Ectodermal cell (in vitro differentiated cells): ENCODE data around the gene ZRANB2.

Source experiments
- H3K27ac ChIP-seq: 2 replicates; pipeline ENCODE4 v1.7.0; 2013; ENCODE audit warnings: mild to moderate bottlenecking, low read depth, low read length; ENCODE audit not compliant: insufficient read depth, poor library complexity, severe bottlenecking
- H3K27me3 ChIP-seq: 2 replicates; pipeline ENCODE4 v1.7.0; 2013; ENCODE audit warnings: mild to moderate bottlenecking, low read length; ENCODE audit not compliant: insufficient read depth, control insufficient read depth, poor library complexity, severe bottlenecking
- H3K36me3 ChIP-seq: one replicate; pipeline ENCODE4 v1.7.0; 2013; ENCODE audit warnings: low read length; ENCODE audit not compliant: control insufficient read depth, insufficient read depth
- H3K4me1 ChIP-seq: one replicate; pipeline ENCODE4 v1.7.0; 2013; ENCODE audit warnings: low read length; ENCODE audit not compliant: control insufficient read depth, insufficient read depth
- H3K4me3 ChIP-seq: 2 replicates; pipeline ENCODE4 v1.7.0; 2013; ENCODE audit warnings: low read depth, low read length, control low read depth; ENCODE audit not compliant: insufficient read depth
- H3K9me3 ChIP-seq: 2 replicates; pipeline ENCODE4 v1.7.0; 2013; ENCODE audit warnings: mild to moderate bottlenecking, low read length, moderate library complexity; ENCODE audit not compliant: control insufficient read depth
- WGBS, 2 experiments: methylation state at CpG; one replicate each; pipeline ENCODE4 v1.1.7; 2013; ENCODE audit warnings: missing lambda C conversion rate in 2 of 2; 5-methylcytosine and 5-hydroxymethylcytosine counted together

Gene ZRANB2

DNA sequence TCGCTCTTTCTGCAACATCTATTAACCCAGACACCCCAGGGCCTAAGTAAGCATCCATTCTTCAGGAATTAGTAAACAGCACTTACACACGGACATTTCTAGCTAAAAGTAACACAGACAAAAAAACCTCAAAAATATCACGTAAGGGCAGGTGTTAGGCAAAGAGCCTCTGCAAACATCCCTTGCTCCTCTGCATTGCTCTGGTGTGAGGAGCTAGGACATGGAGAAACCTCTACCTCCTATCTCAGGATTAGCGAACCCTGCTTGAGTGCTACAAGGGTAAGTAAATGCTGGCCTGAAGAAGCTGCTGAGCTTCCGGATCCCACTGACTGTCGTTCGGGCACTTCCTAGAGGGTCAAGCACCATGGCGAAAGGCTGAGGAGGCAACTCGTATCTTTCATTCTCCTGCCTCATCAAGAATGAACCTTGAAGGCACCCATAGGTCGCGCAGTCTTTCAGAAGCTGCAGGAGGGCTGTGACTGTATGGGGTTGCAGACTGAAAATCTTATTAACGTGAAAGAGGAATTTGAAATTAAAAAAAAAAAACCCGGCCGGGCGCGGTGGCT, 35.3 kb downstream of the ZRANB2 start:
- no peaks in the 10 kb centered on the region for H3K9me3 ChIP-seq
- H3K4me3 ChIP-seq, result no peak overlapping the region
- 89 to 92% methylated on average over 16 of the region's 16 CpGs for WGBS, 2 experiments
- no peaks in the 10 kb centered on the region for H3K36me3 ChIP-seq
- H3K27me3 ChIP-seq, result peaks cover 38% of the 10 kb centered on the region
- H3K4me1 ChIP-seq, result no peaks in the 10 kb centered on the region
- no peak overlapping the region for H3K27ac ChIP-seq

DNA sequence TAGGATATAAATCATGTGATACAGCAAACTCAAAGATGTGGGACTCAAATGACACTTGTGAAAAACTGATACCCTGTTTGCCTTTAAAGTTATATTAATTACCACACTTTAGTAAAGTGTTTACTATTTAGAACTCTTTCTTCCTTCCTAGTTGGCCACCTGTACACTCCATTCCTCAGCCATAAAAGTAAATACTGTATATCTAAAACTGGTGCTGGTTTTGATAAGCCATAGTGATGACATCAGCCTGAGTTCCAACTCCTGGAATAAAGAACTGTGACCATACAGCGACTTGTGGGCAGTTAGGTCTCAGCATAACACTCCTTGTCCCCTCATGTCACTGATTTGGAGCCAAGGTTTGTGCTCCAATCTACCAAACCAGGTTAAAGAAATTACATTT, 36.0 kb downstream of the ZRANB2 start:
- Histone ChIP-seq H3K4me3 (no peak overlapping the region), H3K36me3 (no peaks in the 10 kb centered on the region), H3K27ac (no peak overlapping the region), H3K9me3 (no peaks in the 10 kb centered on the region), H3K27me3 (peaks cover 38% of the 10 kb centered on the region), H3K4me1 (no peaks in the 10 kb centered on the region)
- WGBS, 2 experiments, result 88 to 96% methylated on average over 1 of the region's 1 CpG

DNA sequence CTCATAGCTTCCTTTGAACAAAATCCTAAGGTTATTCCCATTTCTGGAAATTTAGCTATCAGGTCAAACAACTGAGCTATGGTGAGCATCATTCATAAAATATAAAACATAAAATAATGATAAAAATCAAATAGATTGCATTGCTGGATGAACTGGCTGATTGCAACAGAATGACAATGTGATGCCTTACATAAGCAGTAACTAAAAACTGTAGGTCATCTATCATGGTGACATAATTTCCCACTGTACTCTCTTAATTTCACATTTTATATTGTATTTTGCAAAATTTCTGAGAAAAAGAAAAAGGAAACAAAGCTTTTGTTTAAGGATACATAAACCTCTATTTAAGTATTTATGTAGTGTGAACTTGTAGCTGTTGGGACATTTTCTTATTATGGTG, 37.8 kb downstream of the ZRANB2 start:
- no peaks in the 10 kb centered on the region for H3K4me1 ChIP-seq
- H3K27ac ChIP-seq, result no peak overlapping the region
- H3K27me3 ChIP-seq, result peaks cover 24% of the 10 kb centered on the region
- no peak overlapping the region for H3K4me3 ChIP-seq
- no peaks in the 10 kb centered on the region for H3K9me3 ChIP-seq
- no peaks in the 10 kb centered on the region for H3K36me3 ChIP-seq

DNA sequence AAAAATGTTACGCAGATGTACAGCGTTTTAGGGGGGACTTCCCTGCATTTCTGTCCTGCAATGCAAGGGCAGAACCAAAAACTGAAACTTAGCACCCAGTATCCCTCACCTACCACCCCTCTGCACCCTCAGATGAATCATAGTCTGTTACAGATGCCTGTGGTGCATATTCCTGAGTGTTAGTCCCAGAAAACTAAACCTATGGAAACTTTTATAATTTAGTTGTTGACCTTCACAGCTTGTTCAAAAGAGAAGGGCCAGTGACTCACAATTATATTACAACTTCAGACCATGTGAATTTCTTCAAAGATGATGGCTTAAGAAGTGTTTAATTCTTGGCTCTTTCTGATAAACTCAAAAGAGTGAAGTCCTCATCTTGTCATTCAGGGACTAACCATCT, 39.0 kb downstream of the ZRANB2 start:
- Histone ChIP-seq H3K27ac (no peak overlapping the region), H3K4me3 (no peak overlapping the region), H3K36me3 (no peaks in the 10 kb centered on the region), H3K4me1 (no peaks in the 10 kb centered on the region), H3K27me3 (peaks cover 11% of the 10 kb centered on the region), H3K9me3 (no peaks in the 10 kb centered on the region)
- 82 to 90% methylated on average over 2 of the region's 2 CpGs for WGBS, 2 experiments

DNA sequence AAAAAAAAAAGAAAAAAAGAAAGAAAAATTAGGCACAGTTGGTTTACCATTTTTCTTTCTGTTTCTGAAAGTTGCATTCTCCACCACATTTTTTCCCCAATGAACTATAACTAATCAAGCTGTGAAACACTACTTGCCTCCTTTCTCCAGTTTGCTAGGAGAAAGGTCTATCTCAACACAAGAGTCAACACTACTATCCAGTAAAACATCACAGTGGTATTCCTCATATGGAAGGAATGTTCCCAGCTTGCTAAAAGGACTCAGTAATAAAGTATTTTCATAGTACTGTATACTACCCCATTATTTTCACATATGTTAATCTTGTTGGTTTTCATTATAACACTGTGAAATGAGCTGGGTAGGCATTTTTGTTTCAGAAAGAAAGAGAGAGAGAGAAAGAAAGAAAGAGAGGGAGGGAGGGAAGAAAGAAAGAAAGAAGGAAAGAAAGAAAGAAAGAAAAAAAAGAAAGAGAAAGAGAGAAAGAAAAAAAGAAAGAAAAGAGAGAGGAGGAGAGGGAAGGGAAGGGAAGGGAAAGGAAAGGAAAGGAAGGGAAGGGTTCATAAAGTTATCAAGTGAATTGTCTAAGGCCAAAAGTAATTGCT, 41.1 kb downstream of the ZRANB2 start:
- Histone ChIP-seq H3K4me1 (no peaks in the 10 kb centered on the region), H3K4me3 (no peak overlapping the region), H3K36me3 (no peaks in the 10 kb centered on the region), H3K27ac (no peak overlapping the region), H3K9me3 (no peaks in the 10 kb centered on the region), H3K27me3 (no peaks in the 10 kb centered on the region)

DNA sequence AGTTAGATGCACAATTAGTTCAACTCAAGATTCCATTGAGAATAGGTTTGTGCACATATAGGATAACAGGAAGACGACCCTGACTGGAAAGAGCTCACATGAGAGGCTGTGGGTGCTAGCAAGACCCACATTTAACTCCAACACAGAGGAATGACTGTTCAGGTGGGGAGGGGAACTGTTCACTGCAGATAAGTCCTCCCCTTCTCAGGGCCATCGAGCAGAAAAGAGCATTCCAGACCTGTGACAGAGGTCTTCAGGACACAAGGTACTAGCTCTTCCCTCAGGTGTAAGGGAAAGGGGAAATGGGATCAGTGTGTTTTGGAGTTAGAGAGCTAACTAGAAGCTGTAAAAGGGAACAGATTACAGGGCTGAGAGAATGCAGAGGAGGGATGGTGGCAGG, 41.9 kb downstream of the ZRANB2 start:
- Histone ChIP-seq H3K9me3 (no peaks in the 10 kb centered on the region), H3K4me1 (no peaks in the 10 kb centered on the region)
- 80 to 83% methylated on average over 2 of the region's 2 CpGs for WGBS, 2 experiments

DNA sequence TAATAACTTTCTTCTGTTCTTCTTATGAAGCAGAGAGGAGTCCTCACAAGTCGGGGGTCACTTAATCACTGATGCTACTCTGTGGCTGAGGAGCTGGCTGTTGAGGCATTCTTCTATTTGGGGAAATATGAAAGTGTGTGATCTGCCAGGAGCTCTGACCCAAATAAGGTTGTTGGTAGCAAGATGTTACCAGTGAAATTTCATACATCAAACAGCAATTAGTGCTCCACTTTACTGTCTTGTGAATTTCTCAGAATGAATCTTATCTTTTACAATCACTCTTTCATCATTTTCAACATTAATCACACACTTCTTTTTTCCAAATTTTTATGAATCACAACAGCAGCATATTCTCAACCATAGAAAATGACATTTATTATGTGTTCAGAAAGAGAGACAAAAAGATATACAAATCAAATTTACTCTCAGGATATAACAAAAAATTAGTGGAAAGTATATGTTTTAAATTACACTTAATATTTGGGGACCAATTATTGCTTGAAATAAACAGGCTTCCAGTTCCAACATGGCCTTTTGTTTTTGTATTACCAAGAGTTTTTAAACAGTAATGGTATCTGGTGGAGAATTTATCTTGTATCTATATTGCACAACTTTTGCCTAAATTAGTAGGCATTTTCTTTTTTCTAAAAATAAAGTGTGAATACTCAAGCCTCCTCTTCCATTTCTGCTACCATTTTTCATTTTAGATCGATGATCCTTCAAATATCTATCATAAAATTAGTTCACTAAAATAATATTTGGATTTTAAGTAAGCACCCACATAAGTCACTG, 42.8 kb downstream of the ZRANB2 start:
- H3K36me3 ChIP-seq, result no peaks in the 10 kb centered on the region
- no peaks in the 10 kb centered on the region for H3K9me3 ChIP-seq

More for the DNA sequence above, 41.9 kb downstream of the ZRANB2 start:
- Histone ChIP-seq H3K27ac (no peak overlapping the region), H3K36me3 (no peaks in the 10 kb centered on the region), H3K4me3 (no peak overlapping the region), H3K27me3 (no peaks in the 10 kb centered on the region)

DNA sequence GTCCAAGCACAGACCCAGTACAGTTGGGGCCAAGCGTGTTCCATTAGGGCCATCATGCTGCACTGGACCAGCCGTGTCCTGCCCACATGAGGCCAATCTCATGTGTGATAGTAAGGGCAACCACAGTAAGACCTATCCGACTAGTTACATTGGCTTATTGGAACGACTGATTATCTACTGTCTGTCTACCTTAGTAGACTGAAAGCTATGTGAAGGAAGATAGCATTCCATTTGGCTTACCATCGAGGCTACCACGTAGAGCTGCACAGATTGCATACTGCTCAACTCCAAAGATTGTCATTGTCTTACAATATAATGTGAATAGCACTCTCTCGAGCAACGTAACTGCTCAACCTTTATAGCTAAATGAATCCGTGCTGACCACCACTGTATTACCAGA, 43.8 kb downstream of the ZRANB2 start:
- Histone ChIP-seq H3K4me1 (no peaks in the 10 kb centered on the region), H3K4me3 (no peak overlapping the region), H3K36me3 (no peaks in the 10 kb centered on the region), H3K27ac (no peak overlapping the region), H3K9me3 (no peaks in the 10 kb centered on the region), H3K27me3 (no peaks in the 10 kb centered on the region)
- 92 to 93% methylated on average over 9 of the region's 9 CpGs for WGBS, 2 experiments

More for the DNA sequence above, 42.8 kb downstream of the ZRANB2 start:
- no peak overlapping the region for H3K27ac ChIP-seq
- 80 to 97% methylated on average over 1 to 2 of the region's 2 CpGs for WGBS, 2 experiments
- no peak overlapping the region for H3K4me3 ChIP-seq
- H3K27me3 ChIP-seq, result no peaks in the 10 kb centered on the region
- H3K4me1 ChIP-seq, result no peaks in the 10 kb centered on the region

DNA sequence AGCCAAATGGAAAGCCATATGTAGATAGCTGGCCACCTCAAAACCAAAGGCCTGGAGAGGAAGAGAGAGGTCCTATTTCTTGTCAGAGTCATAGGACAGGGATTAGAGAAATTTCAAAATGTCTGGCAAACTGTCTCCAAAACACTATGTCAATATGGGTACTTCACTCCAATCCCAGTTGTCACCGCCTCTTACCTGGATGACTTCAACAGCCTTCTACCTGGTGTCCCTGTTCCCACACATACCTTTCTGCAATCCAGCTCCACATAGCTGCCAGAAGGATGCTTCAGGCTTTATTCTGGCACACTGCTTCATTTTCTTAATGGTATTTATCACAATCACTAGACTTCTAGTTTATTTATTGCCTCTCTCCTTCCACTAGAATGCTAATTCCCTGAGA, 47.7 kb downstream of the ZRANB2 start:
- H3K9me3 ChIP-seq, result no peaks in the 10 kb centered on the region
- H3K4me1 ChIP-seq, result no peaks in the 10 kb centered on the region
- WGBS, 2 experiments, result 96 to 97% methylated on average over 1 of the region's 1 CpG
- H3K27me3 ChIP-seq, result no peaks in the 10 kb centered on the region
- no peak overlapping the region for H3K4me3 ChIP-seq
- H3K27ac ChIP-seq, result no peak overlapping the region
- H3K36me3 ChIP-seq, result no peaks in the 10 kb centered on the region

DNA sequence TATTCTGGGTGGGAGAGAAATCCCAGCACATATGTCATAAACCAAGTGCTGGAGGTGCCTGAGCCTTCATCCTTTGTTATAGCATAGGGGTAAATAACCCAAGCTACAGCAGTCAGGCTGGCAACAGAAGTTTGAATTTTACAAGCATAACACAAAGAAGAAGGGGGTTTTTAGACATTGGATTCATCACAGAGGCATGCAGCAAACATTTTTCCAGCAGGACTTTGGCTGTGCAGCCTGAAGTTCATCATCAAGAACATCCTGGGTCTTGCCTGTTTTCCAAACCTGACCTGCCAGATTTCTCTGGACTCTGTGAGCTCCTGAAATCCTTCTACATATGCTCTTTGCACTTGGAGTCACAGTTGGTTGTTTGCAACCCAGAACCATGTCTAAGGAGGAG, 49.4 kb downstream of the ZRANB2 start:
- no peak overlapping the region for H3K27ac ChIP-seq
- H3K4me1 ChIP-seq, result no peaks in the 10 kb centered on the region
- no peaks in the 10 kb centered on the region for H3K9me3 ChIP-seq
- H3K36me3 ChIP-seq, result no peaks in the 10 kb centered on the region
- no peak overlapping the region for H3K4me3 ChIP-seq
- no peaks in the 10 kb centered on the region for H3K27me3 ChIP-seq
